Measurements from ENCODE around the gene PRKN. TPM values are rescaled to one million over a fixed set of nuclear protein-coding genes. Genes with fewer than 3 reads are reported as not detected.

PRKN gene
- total RNA-seq, 1 experiment from 2014 or later, result not detected

DNA sequence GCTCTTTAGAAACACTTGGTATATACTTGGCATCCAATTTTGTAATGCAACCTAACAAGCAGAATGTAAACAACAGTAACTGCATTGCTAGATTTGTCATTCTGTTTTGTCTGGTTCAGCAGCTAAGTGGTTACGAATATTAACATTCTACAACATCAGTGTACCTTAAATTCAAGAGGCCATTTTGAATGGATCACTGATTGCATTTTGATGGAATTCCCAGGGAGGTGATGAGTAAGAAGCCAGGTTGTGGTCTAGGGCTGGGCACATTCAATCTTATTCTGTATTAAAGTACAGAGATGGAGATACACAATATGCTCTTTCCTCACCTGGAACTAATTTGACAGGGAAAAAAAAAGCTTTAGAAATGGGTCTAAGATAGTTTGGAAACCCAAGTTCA lies 483.5 kb downstream of the PRKN start:
- DNase-seq (ENCODE audit: low read depth), result no peak

- no peak for DNase-seq (ENCODE audit: low read depth)
These were observed 484.7 kb downstream of the PRKN start for GRCh38 chr6:162242915-162243314.

DNA sequence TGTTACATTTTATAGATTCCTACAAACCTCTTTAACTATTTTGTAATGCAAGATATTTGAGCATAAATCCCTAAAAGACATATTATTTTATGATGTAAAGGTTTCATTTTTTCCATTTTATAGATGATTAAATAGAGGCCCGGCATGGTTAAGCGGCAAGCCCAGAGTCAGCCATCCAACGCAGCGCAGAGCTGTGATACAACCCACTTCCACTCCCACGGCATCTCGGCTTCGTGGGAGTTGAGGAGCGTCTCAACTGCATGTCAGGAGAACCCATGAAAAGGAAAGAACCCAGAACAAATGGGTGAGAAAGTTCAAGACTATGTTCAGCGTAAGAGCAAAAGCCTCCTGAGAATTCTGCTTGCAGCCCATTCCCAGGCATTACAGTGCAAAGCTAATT lies 488.2 kb downstream of the PRKN start:
- no peak for DNase-seq (ENCODE audit: low read depth)

DNA sequence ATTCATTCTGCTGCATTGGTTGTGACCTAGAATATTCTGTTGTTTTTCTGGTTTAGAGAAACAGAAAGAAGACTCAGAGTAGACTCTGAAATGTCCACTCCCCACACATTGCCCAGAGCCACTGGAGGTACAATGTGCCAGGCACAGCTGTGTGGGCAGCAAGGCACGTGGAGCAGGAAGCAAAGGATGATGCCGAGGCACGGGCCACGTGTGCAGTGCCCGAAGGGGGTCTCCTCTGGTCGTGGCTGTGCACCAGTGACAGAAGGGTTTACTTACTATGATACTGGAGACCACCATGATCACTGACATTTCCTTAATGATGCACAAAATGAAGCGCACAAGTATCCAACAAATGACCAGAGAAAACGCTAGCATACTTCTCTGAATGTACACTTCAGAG lies 488.9 kb downstream of the PRKN start:
- DNase-seq (ENCODE audit: low read depth), result no peak

GRCh38 chr6:162237331-162237730 lies 490.2 kb downstream of the PRKN start:
- DNase-seq (ENCODE audit: low read depth), result no peak

GRCh38 chr6:162234631-162235030 lies 492.9 kb downstream of the PRKN start:
- no peak for DNase-seq (ENCODE audit: low read depth)

DNA sequence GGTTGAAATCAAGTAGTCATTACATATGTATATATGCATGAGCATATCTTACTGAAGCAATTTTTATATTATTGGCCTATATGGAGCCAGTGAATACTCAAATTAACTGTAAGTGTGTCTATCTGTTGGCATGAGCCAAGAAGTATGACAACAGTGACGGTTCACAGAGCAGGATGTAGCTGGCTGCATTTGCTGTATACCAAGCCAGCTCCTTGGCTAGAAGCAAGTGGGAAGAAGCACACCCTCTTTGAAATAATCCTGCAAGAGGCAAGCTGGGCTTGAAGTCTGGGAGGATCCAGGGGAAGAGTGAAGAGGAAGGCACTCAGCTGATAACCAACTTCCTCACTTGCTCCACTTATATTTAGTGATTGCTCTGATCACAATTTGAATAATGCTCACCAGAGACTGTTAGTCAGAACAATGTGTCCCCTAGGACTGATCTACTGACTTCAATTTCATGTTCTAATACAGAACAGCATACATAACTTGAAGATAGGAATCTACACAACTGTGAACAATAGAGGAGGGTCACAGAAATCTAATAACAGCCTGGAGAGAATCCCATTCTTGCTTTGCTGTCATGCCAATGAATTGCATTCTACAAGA lies 497.3 kb downstream of the PRKN start:
- DNase-seq (ENCODE audit: low read depth), result no peak

GRCh38 chr6:162229093-162229492 lies 498.5 kb downstream of the PRKN start:
- DNase-seq (ENCODE audit: low read depth), result no peak

GRCh38 chr6:162226803-162227202 lies 500.8 kb downstream of the PRKN start:
- DNase-seq (ENCODE audit: low read depth), result no peak

- no peak for DNase-seq (ENCODE audit: low read depth)
These were observed 505.0 kb downstream of the PRKN start for GRCh38 chr6:162222521-162222920.

GRCh38 chr6:162220876-162221275 lies 506.7 kb downstream of the PRKN start:
- DNase-seq (ENCODE audit: low read depth), result no peak

DNA sequence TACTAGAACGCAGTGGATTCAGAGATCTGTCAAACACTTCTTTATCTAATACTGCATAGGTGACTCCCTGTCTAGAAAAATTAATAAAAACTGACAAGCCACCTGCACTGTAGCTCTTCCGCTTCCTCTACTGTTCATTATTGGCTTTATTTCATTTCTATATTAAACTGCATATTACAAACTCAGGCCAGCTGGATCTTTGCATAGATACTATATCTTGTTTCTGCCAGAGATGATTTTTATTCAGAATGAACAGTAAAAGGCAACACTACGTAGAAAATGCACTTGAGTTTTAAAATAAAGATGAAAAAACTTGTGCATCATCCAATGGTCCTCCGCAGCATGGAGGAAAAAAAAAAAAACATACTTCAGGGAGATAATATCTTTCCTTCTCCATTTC lies 508.3 kb downstream of the PRKN start:
- no peak for DNase-seq (ENCODE audit: low read depth)

GRCh38 chr6:162217811-162218493 lies 509.6 kb downstream of the PRKN start:
- DNase-seq (ENCODE audit: low read depth), result no peak

DNA sequence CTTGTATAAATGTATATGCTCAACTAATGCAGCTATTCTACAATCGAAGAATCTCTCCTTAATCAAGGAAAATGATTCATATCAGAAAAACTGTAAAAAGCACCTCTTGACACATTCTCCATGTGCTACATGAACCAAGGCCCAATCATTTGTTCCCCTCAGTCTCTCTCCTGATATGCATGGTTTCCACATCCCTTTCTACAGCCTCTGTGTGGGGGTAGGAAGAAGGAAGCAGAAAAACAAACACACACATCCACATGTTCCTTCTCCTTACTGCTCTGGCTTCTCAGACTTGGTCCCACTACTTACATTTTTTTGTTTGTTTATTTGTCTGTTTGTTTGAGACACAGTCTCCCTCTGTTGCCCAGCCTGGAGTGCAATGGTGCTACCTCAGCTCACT lies 510.5 kb downstream of the PRKN start:
- no peak for DNase-seq (ENCODE audit: low read depth)

DNA sequence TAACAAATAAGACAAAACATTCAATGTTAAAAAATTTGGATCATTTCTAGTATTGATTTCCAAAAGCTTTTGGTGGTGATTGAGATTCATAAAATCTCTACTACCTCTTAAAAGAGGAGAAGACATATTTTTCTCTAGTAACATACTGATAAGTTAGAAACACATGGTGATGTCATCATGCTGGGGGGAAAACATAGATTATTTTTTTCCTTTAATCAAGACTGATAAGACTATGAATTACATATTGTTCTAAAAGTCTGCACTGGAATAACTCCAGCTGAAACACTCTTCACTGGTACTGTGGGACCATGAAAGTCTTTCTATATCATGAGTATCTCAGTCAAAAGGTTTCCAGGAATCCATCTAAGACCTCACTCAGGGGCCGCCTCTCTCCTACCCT lies 515.8 kb downstream of the PRKN start:
- no peak for DNase-seq (ENCODE audit: low read depth)

GRCh38 chr6:162211022-162211421 lies 516.5 kb downstream of the PRKN start:
- no peak for DNase-seq (ENCODE audit: low read depth)

- no peak for DNase-seq (ENCODE audit: low read depth)
These were observed 524.3 kb downstream of the PRKN start for GRCh38 chr6:162203287-162203686.

- DNase-seq (ENCODE audit: low read depth), result no peak
These were observed 526.4 kb downstream of the PRKN start for GRCh38 chr6:162200945-162201690.

GRCh38 chr6:162200041-162200440 lies 527.5 kb downstream of the PRKN start:
- no peak for DNase-seq (ENCODE audit: low read depth)

DNA sequence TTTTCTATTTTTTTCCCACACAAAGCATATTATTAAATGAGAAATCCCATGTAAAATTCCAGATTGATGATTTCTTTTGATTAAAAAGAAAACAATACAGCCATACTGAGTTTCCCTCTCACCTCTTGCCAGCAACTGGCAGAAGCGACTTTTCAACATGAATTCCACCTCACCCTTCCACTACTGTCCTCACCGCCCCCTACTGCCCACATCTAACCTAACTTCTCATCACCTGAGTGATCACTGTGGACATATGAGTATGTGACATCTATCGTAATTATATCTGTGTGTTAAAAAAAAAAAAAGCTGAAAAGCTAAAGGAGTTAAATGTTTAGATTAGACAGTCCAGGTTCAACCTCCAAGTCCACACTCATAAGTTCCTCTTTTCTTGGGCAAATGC lies 528.6 kb downstream of the PRKN start:
- DNase-seq (ENCODE audit: low read depth), result no peak

GRCh38 chr6:162198076-162198475 lies 529.5 kb downstream of the PRKN start:
- no peak for DNase-seq (ENCODE audit: low read depth)

- DNase-seq (ENCODE audit: low read depth), result no peak
These were observed 532.1 kb downstream of the PRKN start for GRCh38 chr6:162195441-162195840.

GRCh38 chr6:162190981-162191380 lies 536.6 kb downstream of the PRKN start:
- DNase-seq (ENCODE audit: low read depth), result no peak
